Neutrophil (primary cell): ENCODE results near the gene SRXN1.

ENCODE experiments used
- H3K27ac ChIP-seq: fragments of 200-600 bp; sonication (generic); 2 replicates; pipeline ENCODE4 v1.5.1; 2016; ENCODE audit warnings: mild to moderate bottlenecking, moderate library complexity
- H3K27me3 ChIP-seq: fragments of 200-600 bp; sonication (generic); 2 replicates; pipeline ENCODE4 v1.6.0; 2016; ENCODE audit warnings: mild to moderate bottlenecking
- H3K36me3 ChIP-seq: fragments of 200-600 bp; sonication (generic); 2 replicates; pipeline ENCODE4 v1.5.1; 2017
- H3K4me1 ChIP-seq, 2 experiments: fragments of 200-600 bp in 1 of 2; sonication (generic) in 1 of 2; 1 replicate in 1 of 2; 2 replicates in 1 of 2; pipeline versions ENCODE4 v1.5.1 to v1.6.1; 2013 to 2016; ENCODE audit warnings: low read depth in 1 of 2, low read length in 1 of 2, mild to moderate bottlenecking in 1 of 2, moderate library complexity in 1 of 2; ENCODE audit not compliant: control insufficient read depth in 1 of 2, insufficient read depth in 1 of 2
- H3K4me3 ChIP-seq, 2 experiments: fragments of 200-600 bp in 1 of 2; sonication (generic) in 1 of 2; 1 replicate in 1 of 2; 2 replicates in 1 of 2; pipeline ENCODE4 v1.5.1; 2013 to 2016; ENCODE audit warnings: low read depth in 1 of 2, low read length in 1 of 2, mild to moderate bottlenecking in 1 of 2, moderate library complexity in 1 of 2
- H3K9me3 ChIP-seq: fragments of 200-600 bp; sonication (generic); 2 replicates; pipeline ENCODE4 v1.5.1; 2016
- TF ChIP-seq, protein P1 (sequence below): fragments of 200-600 bp; sonication (generic); IDR thresholded peaks from 2 replicates; pipeline ENCODE4 v1.5.1; 2016; ENCODE audit warnings: antibody characterized with exemption

SRXN1 gene

DNA sequence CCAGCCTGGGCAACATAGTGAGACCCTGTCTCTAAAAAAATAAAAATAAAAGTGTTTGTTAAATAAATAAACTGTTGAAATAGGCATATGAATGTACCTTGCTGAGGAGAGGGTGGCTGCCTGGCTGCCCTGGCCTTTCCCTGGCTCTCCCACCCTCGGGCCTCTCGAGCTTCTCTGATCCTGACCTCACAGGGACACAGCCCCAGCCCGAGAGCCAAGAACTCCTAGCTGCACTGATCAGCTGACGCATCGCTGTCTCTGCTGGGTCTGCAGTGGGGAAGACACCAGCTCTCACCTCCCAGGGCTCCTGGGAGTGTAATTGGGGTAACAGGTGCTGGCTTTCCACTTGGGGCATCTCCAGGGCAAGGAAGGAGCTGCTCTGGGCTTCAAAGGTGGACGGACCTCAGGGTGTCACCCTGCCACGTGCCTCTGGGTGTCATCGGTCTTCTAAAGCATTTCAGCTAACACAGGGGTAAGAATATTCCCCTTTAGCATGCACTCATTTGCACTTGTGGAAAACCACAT, 49.8 kb downstream of the SRXN1 start:
- H3K4me1 ChIP-seq, result no peaks in the 10 kb centered on the region
- no peaks in the 10 kb centered on the region for H3K9me3 ChIP-seq
- TF ChIP-seq, protein P1, sequence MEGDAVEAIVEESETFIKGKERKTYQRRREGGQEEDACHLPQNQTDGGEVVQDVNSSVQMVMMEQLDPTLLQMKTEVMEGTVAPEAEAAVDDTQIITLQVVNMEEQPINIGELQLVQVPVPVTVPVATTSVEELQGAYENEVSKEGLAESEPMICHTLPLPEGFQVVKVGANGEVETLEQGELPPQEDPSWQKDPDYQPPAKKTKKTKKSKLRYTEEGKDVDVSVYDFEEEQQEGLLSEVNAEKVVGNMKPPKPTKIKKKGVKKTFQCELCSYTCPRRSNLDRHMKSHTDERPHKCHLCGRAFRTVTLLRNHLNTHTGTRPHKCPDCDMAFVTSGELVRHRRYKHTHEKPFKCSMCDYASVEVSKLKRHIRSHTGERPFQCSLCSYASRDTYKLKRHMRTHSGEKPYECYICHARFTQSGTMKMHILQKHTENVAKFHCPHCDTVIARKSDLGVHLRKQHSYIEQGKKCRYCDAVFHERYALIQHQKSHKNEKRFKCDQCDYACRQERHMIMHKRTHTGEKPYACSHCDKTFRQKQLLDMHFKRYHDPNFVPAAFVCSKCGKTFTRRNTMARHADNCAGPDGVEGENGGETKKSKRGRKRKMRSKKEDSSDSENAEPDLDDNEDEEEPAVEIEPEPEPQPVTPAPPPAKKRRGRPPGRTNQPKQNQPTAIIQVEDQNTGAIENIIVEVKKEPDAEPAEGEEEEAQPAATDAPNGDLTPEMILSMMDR, result no peak
- H3K27ac ChIP-seq, result no peak overlapping the region
- no peaks in the 10 kb centered on the region for H3K36me3 ChIP-seq
- H3K27me3 ChIP-seq, result peaks cover 29% of the 10 kb centered on the region
- H3K4me3 ChIP-seq, result no peak overlapping the region

DNA sequence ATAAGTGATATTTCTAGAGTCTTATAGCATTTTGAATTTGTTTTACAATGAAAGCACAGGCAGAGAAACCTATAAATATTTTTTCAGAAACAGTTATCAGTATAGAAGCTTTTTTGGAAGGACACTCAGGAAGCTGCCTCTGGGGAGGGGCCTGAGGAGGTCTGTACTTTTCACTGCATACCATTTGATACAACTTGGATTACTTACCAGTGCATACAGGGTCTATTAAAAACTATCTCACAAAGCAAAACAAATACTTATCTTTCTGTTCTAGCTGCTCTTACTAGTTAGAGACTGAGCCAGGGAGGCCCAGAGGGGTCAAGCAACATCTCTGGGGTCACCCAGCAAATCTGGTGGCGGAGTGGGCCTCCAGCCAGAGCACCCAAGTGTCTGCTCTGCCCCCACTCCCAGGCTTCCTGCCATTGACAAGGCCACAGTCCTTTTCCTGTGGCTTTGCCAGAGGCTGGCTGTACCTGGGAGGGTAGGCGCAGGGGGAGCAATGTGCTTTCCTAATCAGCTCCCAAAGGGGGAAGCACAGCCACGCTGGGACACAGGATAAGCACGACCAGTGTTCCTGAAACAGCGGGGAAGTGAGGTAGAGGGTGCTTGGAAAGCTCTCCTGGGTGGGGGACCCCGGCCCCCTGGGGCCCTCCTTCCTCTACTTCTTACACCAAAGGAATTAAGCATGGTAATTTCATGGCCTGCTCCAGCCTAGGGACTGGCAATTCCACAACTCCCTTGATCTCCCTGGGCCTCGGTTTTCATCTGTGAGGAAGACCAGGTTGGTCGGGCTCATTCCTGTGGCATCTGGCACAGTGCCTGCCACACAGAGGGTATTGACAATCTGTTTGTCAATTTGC, 50.7 kb downstream of the SRXN1 start:
- Histone ChIP-seq H3K36me3 (no peaks in the 10 kb centered on the region), H3K9me3 (no peaks in the 10 kb centered on the region), H3K4me3 (no peak overlapping the region), H3K27ac (no peak overlapping the region), H3K4me1 (no peaks in the 10 kb centered on the region), H3K27me3 (peaks cover 21% of the 10 kb centered on the region)
- TF ChIP-seq, protein P1, result no peak

DNA sequence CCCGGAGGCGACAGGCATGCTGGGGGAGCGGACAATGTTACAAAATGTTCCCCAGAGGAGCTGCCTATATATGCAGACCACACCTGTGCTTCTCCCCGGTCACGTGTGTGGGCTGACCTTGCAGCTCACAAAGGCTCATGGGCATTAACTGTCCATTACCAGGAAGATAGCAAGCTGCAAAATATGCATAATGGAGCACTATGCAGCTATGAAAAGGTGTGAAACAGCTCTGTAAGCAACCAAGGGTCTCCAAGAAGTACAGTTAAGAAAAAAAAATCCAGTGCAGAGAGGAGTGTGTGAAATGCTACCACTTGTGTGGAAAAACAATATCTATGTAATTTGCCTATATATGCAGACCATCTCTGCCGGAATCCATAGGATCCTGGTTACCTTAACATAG, 52.3 kb downstream of the SRXN1 start:
- no peaks in the 10 kb centered on the region for H3K4me1 ChIP-seq
- peaks cover 8% of the 10 kb centered on the region for H3K27me3 ChIP-seq

DNA sequence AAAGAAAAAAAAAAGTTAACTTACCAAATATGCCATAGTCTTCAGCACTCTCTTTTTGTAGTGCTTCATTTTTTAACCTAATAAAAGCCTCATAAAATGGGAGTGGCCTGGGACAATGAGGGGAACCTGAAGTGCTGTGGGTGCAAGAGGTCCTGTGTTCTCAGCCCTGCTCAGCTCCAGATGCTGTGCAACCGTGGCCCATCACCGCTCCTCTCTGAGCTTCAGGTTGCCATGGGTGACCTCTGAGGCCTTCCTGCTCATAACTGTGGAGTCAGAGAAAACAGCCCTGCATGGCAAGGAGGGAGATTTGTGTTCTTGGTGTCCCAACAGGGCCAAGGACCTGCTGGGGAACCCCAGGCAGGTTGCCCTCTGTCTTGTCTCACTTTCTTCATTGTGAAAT, 52.9 kb downstream of the SRXN1 start:
- TF ChIP-seq, protein P1, result no peak
- no peak overlapping the region for H3K4me3 ChIP-seq
- peaks cover 7% of the 10 kb centered on the region for H3K27me3 ChIP-seq
- H3K27ac ChIP-seq, result no peak overlapping the region
- no peaks in the 10 kb centered on the region for H3K9me3 ChIP-seq
- H3K36me3 ChIP-seq, result no peaks in the 10 kb centered on the region
- H3K4me1 ChIP-seq, result no peaks in the 10 kb centered on the region

More for the DNA sequence above, 52.3 kb downstream of the SRXN1 start:
- TF ChIP-seq, protein P1, result no peak
- Histone ChIP-seq H3K36me3 (no peaks in the 10 kb centered on the region), H3K27ac (no peak overlapping the region), H3K4me3 (no peak overlapping the region), H3K9me3 (no peaks in the 10 kb centered on the region)

DNA sequence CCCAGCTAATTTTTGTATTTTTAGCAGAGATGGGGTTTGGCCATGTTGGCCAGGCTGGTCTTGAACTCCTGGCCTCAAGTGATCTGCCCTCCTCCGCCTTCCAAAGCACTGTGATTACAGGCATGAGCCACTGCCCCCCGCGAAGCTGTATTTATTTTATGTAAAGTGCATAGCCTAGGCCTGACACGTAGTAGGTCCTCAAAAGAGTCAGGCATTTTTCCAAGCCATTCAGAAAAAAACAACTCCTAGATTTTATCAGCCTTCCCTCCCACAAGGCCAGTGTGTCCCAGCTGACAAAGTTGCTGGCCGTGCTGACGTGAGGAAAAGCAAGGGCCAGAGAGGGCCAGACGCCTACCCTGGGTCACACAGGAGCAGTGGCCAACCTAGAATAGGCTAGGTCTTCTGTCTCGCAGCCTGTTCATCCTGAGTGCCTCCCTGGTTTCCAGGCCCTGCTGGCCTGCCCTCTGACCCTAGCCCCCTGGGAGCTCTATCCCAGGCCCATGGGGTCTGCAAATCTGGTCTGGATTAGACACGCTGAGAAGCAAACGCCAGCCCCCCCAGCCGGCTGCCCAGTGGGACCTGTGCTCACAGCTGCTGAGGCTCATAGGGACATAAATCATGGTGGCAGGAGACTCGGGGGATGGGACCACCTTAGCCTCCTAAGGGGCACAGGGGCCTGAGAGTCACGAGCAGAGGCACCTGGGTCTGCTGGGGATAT, 54.7 kb downstream of the SRXN1 start:
- H3K36me3 ChIP-seq, result no peaks in the 10 kb centered on the region
- no peaks in the 10 kb centered on the region for H3K4me1 ChIP-seq
- no peaks in the 10 kb centered on the region for H3K9me3 ChIP-seq
- TF ChIP-seq, protein P1, result no peak
- no peak overlapping the region for H3K4me3 ChIP-seq
- H3K27ac ChIP-seq, result no peak overlapping the region
- H3K27me3 ChIP-seq, result peaks cover 6% of the 10 kb centered on the region
